HUDEP-2 (cell line): ENCODE results near the gene TNN.
"Not testable (repeated sequence)": the region's sequence is repeated elsewhere in the genome, so short reads cannot be mapped to it uniquely, and the experiment has no call there.

Source experiments
- DNase-seq, 76 experiments: peaks; one replicate each; lab custom pipeline; 2025; ENCODE audit not compliant: unreplicated experiment in 76 of 76; lab: John Stamatoyannopoulos, UW

TNN gene

GRCh38 chr1:175102166-175102565 lies 34.5 kb downstream of the TNN start:
- DNase-seq: not testable (repeated sequence)

GRCh38 chr1:175106536-175106935 lies 38.9 kb downstream of the TNN start:
- not testable (repeated sequence) for DNase-seq

- DNase-seq: not testable (repeated sequence)
These were observed 40.7 kb downstream of the TNN start for GRCh38 chr1:175108331-175108820.

GRCh38 chr1:175114996-175115395 lies 47.4 kb downstream of the TNN start:
- DNase-seq: no peak

GRCh38 chr1:175116210-175116798 lies 48.7 kb downstream of the TNN start:
- DNase-seq: no peak

GRCh38 chr1:175116903-175117302 lies 49.3 kb downstream of the TNN start:
- no peak for DNase-seq

GRCh38 chr1:175118375-175119367 lies 51.0 kb downstream of the TNN start:
- no peak for DNase-seq

GRCh38 chr1:175120511-175120910 lies 52.9 kb downstream of the TNN start:
- no peak for DNase-seq

GRCh38 chr1:175124861-175125260 lies 57.2 kb downstream of the TNN start:
- no peak for DNase-seq

GRCh38 chr1:175126347-175126746 lies 58.7 kb downstream of the TNN start:
- no peak for DNase-seq

- no peak for DNase-seq
These were observed 59.9 kb downstream of the TNN start for GRCh38 chr1:175127565-175127964.

- DNase-seq: no peak
These were observed 60.9 kb downstream of the TNN start for GRCh38 chr1:175128523-175128922.

GRCh38 chr1:175129182-175129581 lies 61.5 kb downstream of the TNN start:
- no peak for DNase-seq

GRCh38 chr1:175129644-175129996 lies 62.0 kb downstream of the TNN start:
- DNase-seq: no peak

GRCh38 chr1:175129997-175130648 lies 62.5 kb downstream of the TNN start:
- no peak for DNase-seq

- no peak for DNase-seq
These were observed 63.0 kb downstream of the TNN start for GRCh38 chr1:175130649-175131045.

- no peak for DNase-seq
These were observed 63.5 kb downstream of the TNN start for GRCh38 chr1:175131095-175131494.

- no peak for DNase-seq
These were observed 64.8 kb downstream of the TNN start for GRCh38 chr1:175132436-175132835.

- no peak for DNase-seq
These were observed 66.2 kb downstream of the TNN start for GRCh38 chr1:175133673-175134435.

GRCh38 chr1:175134500-175134899 lies 66.9 kb downstream of the TNN start:
- DNase-seq: no peak

- no peak for DNase-seq
These were observed 68.6 kb downstream of the TNN start for GRCh38 chr1:175136246-175136645.
